Gastroesophageal sphincter (tissue), 4 donors: ENCODE results near the gene C2orf92. TPM values are rescaled to one million over a fixed set of nuclear protein-coding genes. Genes with fewer than 3 reads are reported as not detected.

Experiments
- ATAC-seq: fragments of 150-250 bp; one replicate; pipeline ENCODE4 v1.9.1; 2016; ENCODE audit warnings: mild to moderate bottlenecking, moderate library complexity
- H3K27ac ChIP-seq, 4 donors: fragments of 200-600 bp; sonication (generic) in 3 of 4; 1 replicate in 3 of 4; 2 replicates in 1 of 4; pipeline ENCODE4 v1.5.1; 2016 to 2019
- H3K27me3 ChIP-seq: fragments of 200-600 bp; sonication (generic); one replicate; pipeline ENCODE4 v1.5.1; 2019
- H3K36me3 ChIP-seq, 2 donors: fragments of 200-600 bp; sonication (generic); one replicate each; pipeline ENCODE4 v1.5.1; 2019; ENCODE audit warnings: control low read depth in 1 of 2
- H3K4me1 ChIP-seq, 3 donors: fragments of 200-600 bp; sonication (generic); 1 replicate in 2 of 3; 2 replicates in 1 of 3; pipeline ENCODE4 v1.5.1; 2016 to 2019; ENCODE audit warnings: control low read depth in 2 of 3
- H3K4me3 ChIP-seq, 2 donors: fragments of 200-600 bp; sonication (generic); one replicate each; pipeline ENCODE4 v1.5.1; 2019; ENCODE audit warnings: mild to moderate bottlenecking in 1 of 2, moderate library complexity in 1 of 2
- H3K9me3 ChIP-seq, 3 donors: fragments of 200-600 bp; sonication (generic); one replicate each; pipeline ENCODE4 v1.5.1; 2017 to 2019; ENCODE audit warnings: control low read depth in 2 of 3
- EP300 ChIP-seq: sonication (generic); formaldehyde crosslinking; IDR thresholded peaks from one replicate; pipeline ENCODE4 v1.6.1; 2017; ENCODE audit warnings: antibody characterized with exemption, mild to moderate bottlenecking
- POLR2A ChIP-seq, 2 donors: fragments of 450-650 bp; IDR thresholded peaks; one replicate each; pipeline ENCODE4 v1.6.1; 2017; ENCODE audit warnings: antibody characterized with exemption in 2 of 2, mild to moderate bottlenecking in 2 of 2, moderate library complexity in 1 of 2
- POLR2AphosphoS5 ChIP-seq: sonication (generic); formaldehyde crosslinking; IDR thresholded peaks from one replicate; pipeline ENCODE4 v1.6.1; 2017; ENCODE audit warnings: antibody characterized with exemption
- WGBS, 2 donors: methylation state at CpG; one replicate each; pipeline ENCODE4 v1.1.5; 2018; ENCODE audit warnings: low coverage in 1 of 2; 5-methylcytosine and 5-hydroxymethylcytosine counted together
- total RNA-seq, 4 donors: library from RNA; depleted of rRNA; stranded (reverse); fragments of >200 nt; gene quantifications; one replicate each; pipeline ENCODE4 v1.1.0, GENCODE V29; 2016
- TF ChIP-seq, protein P1 (sequence below), 4 experiments: fragments of 200-600 bp in 2 of 4; fragments of 450-650 bp in 2 of 4; sonication (generic) in 1 of 4; IDR thresholded peaks; one replicate each; pipeline ENCODE4 v1.5.1; 2017 to 2019; ENCODE audit warnings: antibody characterized with exemption in 4 of 4, mild to moderate bottlenecking in 2 of 4, moderate library complexity in 2 of 4

The C2orf92 gene
- total RNA-seq, 4 donors from 2014 or later: 1.5 to 6.7 (median 2.5) TPM

DNA sequence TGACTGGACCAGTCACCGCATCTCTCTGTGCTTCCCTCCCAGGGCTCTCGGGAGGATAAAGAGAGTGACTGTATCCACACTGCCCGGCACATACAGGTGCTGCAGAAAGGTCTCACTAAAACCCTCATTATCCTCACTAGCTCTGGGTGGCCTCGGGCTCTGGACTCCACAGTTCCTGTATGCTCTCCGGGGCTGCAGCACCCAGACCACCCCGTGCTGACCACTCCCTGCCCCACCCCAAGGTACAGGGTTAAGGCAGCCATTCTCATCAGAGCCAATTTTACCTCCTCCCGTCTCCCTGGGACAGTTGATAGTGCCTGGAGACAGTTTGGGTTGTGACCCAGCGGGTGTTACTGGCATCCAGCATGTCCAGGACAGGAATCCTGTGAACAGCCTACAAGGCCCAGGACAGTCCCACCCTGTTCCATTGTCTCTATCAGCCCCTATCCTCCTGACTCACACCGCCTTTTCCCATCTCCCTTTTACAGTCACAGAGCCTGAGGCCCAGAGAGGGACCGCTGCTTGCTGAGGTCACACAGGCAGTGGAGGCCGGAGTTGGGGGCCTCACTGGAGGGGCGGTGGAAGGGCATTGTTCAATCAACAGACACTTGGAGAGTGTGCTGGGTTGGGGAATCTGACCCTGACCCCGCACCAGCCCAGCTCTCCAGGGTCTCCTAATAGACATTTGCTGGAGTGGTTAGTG, 45.6 kb downstream of the C2orf92 start:
- Histone ChIP-seq H3K27ac (no peak overlapping the region), H3K27me3 (no peaks in the 10 kb centered on the region), H3K9me3 (no peaks in the 10 kb centered on the region), H3K36me3 (no peaks in the 10 kb centered on the region), H3K4me1 (no peaks in the 10 kb centered on the region), H3K4me3 (no peak overlapping the region)
- TF ChIP-seq POLR2AphosphoS5 (no peak), POLR2A (IDR thresholded peaks at IDR 0.05) (no peak), EP300 (no peak)
- TF ChIP-seq, protein P1, sequence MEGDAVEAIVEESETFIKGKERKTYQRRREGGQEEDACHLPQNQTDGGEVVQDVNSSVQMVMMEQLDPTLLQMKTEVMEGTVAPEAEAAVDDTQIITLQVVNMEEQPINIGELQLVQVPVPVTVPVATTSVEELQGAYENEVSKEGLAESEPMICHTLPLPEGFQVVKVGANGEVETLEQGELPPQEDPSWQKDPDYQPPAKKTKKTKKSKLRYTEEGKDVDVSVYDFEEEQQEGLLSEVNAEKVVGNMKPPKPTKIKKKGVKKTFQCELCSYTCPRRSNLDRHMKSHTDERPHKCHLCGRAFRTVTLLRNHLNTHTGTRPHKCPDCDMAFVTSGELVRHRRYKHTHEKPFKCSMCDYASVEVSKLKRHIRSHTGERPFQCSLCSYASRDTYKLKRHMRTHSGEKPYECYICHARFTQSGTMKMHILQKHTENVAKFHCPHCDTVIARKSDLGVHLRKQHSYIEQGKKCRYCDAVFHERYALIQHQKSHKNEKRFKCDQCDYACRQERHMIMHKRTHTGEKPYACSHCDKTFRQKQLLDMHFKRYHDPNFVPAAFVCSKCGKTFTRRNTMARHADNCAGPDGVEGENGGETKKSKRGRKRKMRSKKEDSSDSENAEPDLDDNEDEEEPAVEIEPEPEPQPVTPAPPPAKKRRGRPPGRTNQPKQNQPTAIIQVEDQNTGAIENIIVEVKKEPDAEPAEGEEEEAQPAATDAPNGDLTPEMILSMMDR (IDR thresholded peaks at IDR 0.05): no peak
- 60 to 88% methylated on average over 4 to 5 of the region's 13 CpGs for WGBS, 2 donors
- no peak for ATAC-seq

DNA sequence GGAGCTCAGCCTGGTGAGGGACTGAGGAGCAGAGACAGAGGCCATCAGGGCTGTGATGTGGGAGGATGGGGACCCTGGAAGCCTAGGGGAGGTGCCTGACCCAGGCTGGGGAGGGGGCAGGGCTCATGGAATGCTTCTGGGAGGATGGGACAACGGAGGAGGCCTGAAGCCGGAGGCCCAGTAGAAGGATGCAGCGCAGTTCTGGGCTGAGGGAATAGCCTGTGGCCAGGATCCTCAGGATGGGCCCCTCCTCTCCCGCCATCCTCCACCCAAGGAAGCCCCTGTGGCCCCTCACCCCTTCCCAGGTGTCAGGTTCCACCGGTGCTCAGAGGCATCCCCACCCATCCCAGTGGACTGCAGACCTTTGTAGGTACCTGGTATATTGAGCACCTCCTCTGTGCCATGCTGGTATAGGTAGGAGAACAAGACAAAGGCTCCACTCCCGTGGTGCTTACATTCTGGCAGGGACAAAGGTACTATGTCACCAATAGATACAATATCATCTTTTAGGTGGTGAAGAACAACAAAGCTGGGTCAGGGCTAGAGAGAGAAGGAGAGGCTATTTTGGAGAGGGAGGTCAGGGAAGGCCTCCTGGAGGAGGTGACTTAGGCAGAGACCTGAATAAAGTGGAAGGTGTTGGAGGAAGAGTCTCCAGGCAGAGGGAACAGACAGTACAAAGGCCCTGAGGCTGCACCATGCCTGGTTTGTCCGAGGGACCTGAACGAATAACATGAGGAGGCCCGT, 46.6 kb downstream of the C2orf92 start:
- WGBS, 2 donors: 79 to 80% methylated on average over 2 of the region's 9 CpGs
- no peaks in the 10 kb centered on the region for H3K27me3 ChIP-seq
- no peaks in the 10 kb centered on the region for H3K4me1 ChIP-seq
- no peak overlapping the region for H3K4me3 ChIP-seq
- no peak for ATAC-seq
- H3K9me3 ChIP-seq: no peaks in the 10 kb centered on the region
- no peaks in the 10 kb centered on the region for H3K36me3 ChIP-seq
- H3K27ac ChIP-seq: no peak overlapping the region
- TF ChIP-seq, protein P1 (IDR thresholded peaks at IDR 0.05): no peak
- TF ChIP-seq EP300 (no peak), POLR2AphosphoS5 (no peak), POLR2A (IDR thresholded peaks at IDR 0.05) (no peak)

DNA sequence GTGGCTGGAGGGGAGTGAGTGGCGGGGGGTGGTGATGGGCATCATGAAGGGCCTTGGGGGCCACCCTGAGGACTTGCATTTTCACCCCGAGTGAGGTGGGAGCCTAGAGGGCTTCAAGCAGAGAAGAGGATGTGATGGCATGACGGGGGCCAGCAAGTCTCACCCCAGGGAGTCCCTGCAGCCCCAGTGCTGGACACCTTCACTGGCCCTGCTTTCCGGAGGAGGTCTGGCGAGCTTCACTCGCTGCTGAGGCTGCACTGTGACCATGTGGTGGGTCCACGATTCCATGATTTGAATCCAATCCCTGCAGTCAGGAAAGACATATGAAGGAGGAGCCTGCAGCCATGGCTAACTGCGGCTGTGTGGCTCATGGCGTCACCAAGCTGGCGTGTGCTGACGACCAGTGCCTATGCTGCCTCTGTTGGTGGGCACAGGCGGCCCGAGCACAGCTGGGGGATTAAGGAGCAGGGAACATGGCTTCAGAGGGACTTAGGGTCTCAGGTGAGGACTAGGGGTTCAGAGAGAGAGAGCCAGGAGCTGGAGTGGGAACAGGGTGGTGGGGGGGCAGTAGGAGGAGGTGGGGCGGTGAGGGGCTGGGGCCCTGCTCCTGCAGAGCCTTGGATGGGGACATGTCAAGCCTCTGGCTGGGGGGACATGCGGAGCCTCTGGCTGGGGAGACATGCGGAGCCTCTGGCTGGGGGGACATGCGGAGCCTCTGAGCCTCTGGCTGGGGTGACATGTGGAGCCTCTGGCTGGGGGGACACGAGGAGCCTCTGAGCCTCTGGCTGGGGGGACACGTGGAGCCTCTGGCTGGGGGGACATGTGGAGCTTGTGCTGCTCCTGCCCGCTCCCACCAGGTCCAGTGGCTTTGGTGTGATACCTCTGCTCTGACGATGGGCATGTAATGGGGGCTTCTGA, 47.4 kb downstream of the C2orf92 start:
- H3K9me3 ChIP-seq: no peaks in the 10 kb centered on the region
- WGBS, 2 donors: 47 to 90% methylated on average over 2 to 3 of the region's 21 CpGs
- H3K36me3 ChIP-seq: no peaks in the 10 kb centered on the region
- H3K4me3 ChIP-seq: no peak overlapping the region
- no peaks in the 10 kb centered on the region for H3K27me3 ChIP-seq
- no peaks in the 10 kb centered on the region for H3K4me1 ChIP-seq
- H3K27ac ChIP-seq: no peak overlapping the region
- ATAC-seq: no peak
- TF ChIP-seq POLR2AphosphoS5 (no peak), POLR2A (IDR thresholded peaks at IDR 0.05) (no peak), EP300 (no peak)
- TF ChIP-seq, protein P1 (IDR thresholded peaks at IDR 0.05): no peak

- no peaks in the 10 kb centered on the region for H3K36me3 ChIP-seq
- no peak overlapping the region for H3K27ac ChIP-seq
- H3K9me3 ChIP-seq: no peaks in the 10 kb centered on the region
- H3K4me1 ChIP-seq: no peaks in the 10 kb centered on the region
- H3K27me3 ChIP-seq: no peaks in the 10 kb centered on the region
- 72 to 80% methylated on average over 2 to 3 of the region's 3 CpGs for WGBS, 2 donors
- H3K4me3 ChIP-seq: no peak overlapping the region
- ATAC-seq: no peak
- no peak for TF ChIP-seq POLR2A (IDR thresholded peaks at IDR 0.05)
- TF ChIP-seq EP300: no peak
- TF ChIP-seq, protein P1 (IDR thresholded peaks at IDR 0.05): no peak
- no peak for TF ChIP-seq POLR2AphosphoS5
Measured at GRCh38 chr2:97717613-97717995, 48.1 kb downstream of the C2orf92 start.
